ENCODE measurements around the gene VARS1. TPM values are rescaled to one million over a fixed set of nuclear protein-coding genes. Genes with fewer than 3 reads are reported as not detected.

Gene VARS1
- total and polyA plus RNA-seq, 2 experiments from 2014 or later: 71.2 to 137 TPM

DNA sequence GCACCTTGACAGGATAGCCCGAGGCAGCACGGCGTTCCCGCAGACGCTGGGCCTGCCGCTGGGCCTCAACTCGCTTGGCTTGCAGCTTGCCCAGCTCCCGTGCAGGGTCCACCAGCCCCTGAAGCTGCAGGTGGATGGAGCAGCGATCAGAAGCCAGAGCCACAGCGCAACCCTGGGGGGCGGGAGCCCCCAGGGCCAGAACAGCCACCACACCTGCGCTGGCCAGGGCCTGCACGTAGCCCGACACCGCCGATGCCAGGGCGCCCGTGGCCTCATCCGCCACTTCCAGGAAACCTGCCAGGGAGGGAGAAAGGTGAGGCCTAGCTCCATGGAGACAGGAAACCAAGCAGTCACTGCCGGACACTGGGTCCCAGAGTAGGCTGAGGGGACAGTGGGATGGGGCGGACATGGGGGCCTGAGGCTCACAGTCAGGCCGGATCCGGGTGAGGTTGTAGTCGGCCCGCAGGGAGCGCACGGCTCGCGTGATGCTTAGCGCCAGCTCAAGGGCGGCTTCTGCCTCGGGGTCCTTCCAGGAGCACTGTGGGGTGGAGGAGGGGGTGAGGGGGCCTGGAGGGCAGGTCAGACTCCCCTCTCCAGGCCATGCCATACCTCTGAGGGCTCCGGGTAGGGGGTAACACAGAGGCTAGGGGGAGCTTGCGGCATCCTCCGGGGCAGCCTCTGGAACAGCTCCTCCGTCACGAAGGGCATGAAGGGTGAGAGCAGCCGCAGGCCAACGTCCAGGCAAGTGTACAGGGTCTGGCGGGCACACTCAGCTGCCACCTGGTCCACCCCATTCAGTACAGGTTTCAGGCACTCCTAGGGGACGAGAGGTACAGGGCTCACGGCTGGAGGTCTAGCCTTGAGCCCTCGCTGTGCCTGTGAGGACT, 16.3 kb downstream of the VARS1 start:
- ATAC-seq (no peak), DNase-seq (ENCODE audit: low spot score) (no peak)
- no peak overlapping the region for H3K4me3 ChIP-seq
- H3K27ac ChIP-seq (ENCODE audit: low read depth): no peak overlapping the region
- no peak overlapping the region for H3K27ac Mint-ChIP-seq
- H3K4me3 Mint-ChIP-seq: no peak overlapping the region
- H3K36me3 Mint-ChIP-seq (ENCODE audit: low read depth): peaks cover 37% of the 10 kb centered on the region
- no peaks in the 10 kb centered on the region for H3K9me2 ChIP-seq (ENCODE audit: insufficient read depth)
- H4K20me1 ChIP-seq (replicated peaks; ENCODE audit: insufficient read depth): no peaks in the 10 kb centered on the region; the same call in 1 of the 2 replicates
- H3K4me1 Mint-ChIP-seq: no peaks in the 10 kb centered on the region
- TF ChIP-seq POLR2AphosphoS5 (IDR thresholded peaks at IDR 0.05; ENCODE audit: low read depth) (no peak), ZNF331 (CRISPR knock-in tag; IDR thresholded peaks at IDR 0.05; ENCODE audit: low read depth) (no peak), EZH2 (IDR thresholded peaks at IDR 0.05; ENCODE audit: low read depth, unreplicated experiment) (no peak), ZNF114 (CRISPR knock-in tag; IDR thresholded peaks at IDR 0.05) (no peak), NANOG (IDR thresholded peaks at IDR 0.05; ENCODE audit: borderline replicate concordance) (no peak), JUNB (IDR thresholded peaks at IDR 0.05; ENCODE audit: unreplicated experiment) (no peak), EZH2phosphoT487 (IDR thresholded peaks at IDR 0.05; ENCODE audit: unreplicated experiment) (no peak), STAT1 (IDR thresholded peaks at IDR 0.05; ENCODE audit: unreplicated experiment) (no peak)
- TF ChIP-seq, protein P1, sequence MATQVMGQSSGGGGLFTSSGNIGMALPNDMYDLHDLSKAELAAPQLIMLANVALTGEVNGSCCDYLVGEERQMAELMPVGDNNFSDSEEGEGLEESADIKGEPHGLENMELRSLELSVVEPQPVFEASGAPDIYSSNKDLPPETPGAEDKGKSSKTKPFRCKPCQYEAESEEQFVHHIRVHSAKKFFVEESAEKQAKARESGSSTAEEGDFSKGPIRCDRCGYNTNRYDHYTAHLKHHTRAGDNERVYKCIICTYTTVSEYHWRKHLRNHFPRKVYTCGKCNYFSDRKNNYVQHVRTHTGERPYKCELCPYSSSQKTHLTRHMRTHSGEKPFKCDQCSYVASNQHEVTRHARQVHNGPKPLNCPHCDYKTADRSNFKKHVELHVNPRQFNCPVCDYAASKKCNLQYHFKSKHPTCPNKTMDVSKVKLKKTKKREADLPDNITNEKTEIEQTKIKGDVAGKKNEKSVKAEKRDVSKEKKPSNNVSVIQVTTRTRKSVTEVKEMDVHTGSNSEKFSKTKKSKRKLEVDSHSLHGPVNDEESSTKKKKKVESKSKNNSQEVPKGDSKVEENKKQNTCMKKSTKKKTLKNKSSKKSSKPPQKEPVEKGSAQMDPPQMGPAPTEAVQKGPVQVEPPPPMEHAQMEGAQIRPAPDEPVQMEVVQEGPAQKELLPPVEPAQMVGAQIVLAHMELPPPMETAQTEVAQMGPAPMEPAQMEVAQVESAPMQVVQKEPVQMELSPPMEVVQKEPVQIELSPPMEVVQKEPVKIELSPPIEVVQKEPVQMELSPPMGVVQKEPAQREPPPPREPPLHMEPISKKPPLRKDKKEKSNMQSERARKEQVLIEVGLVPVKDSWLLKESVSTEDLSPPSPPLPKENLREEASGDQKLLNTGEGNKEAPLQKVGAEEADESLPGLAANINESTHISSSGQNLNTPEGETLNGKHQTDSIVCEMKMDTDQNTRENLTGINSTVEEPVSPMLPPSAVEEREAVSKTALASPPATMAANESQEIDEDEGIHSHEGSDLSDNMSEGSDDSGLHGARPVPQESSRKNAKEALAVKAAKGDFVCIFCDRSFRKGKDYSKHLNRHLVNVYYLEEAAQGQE (IDR thresholded peaks at IDR 0.05; ENCODE audit: unreplicated experiment): no peak
- peaks cover 4% of the 10 kb centered on the region; the same call in 1 of the 2 replicates for H3F3A ChIP-seq (replicated peaks; ENCODE audit: low read depth)
- H3K4me1 ChIP-seq (ENCODE audit: insufficient read depth): no peaks in the 10 kb centered on the region
- H3K27me3 Mint-ChIP-seq (ENCODE audit: insufficient read depth, low read depth, poor library complexity): peaks cover 21% of the 10 kb centered on the region
- no peak overlapping the region for H2AFZ ChIP-seq
- H3K27me3 ChIP-seq (ENCODE audit: insufficient read depth): no peaks in the 10 kb centered on the region
- H3K9me3 Mint-ChIP-seq: no peaks in the 10 kb centered on the region
- H3K4me2 ChIP-seq: no peak overlapping the region
- H3K36me3 ChIP-seq (ENCODE audit: insufficient read depth): no peaks in the 10 kb centered on the region; the same call in 1 of the 2 replicates
- H3K79me2 ChIP-seq (replicated peaks; ENCODE audit: insufficient read depth): no peaks in the 10 kb centered on the region

DNA sequence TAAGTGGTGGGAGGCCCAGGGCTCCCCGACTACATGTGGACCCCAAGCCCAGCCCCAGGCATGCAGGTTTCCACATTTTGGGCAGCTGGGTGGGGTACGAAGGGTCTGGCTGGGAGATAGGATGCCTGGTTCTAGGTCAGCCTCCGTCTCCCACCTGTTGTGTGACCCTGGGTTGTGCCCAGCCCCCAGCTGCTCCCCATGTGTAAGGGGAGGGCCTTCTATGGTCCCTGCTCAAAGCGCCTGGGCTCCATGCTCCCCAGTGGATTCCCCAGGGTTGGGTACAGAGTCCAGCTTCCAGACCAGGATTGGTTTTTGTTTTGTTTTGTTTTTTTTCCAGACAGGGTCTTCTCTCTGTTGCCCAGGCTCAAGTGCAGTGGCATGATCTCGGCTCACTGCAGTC, 17.4 kb downstream of the VARS1 start:
- Mint-ChIP-seq H3K36me3 (ENCODE audit: low read depth) (peaks cover 32% of the 10 kb centered on the region), H3K4me3 (no peak overlapping the region), H3K4me1 (no peaks in the 10 kb centered on the region), H3K9me3 (no peaks in the 10 kb centered on the region), H3K27ac (no peak overlapping the region), H3K27me3 (ENCODE audit: insufficient read depth, low read depth, poor library complexity) (peaks cover 23% of the 10 kb centered on the region)
- Histone ChIP-seq H3K4me2 (no peak overlapping the region), H3K4me1 (ENCODE audit: insufficient read depth) (no peaks in the 10 kb centered on the region), H4K20me1 (replicated peaks; ENCODE audit: insufficient read depth) (no peaks in the 10 kb centered on the region; the same call in 1 of the 2 replicates), H2AFZ (no peak overlapping the region), H3F3A (replicated peaks; ENCODE audit: low read depth) (peaks cover 4% of the 10 kb centered on the region; the same call in 1 of the 2 replicates), H3K27ac (ENCODE audit: low read depth) (no peak overlapping the region), H3K79me2 (replicated peaks; ENCODE audit: insufficient read depth) (no peaks in the 10 kb centered on the region), H3K36me3 (ENCODE audit: insufficient read depth) (no peaks in the 10 kb centered on the region), H3K27me3 (ENCODE audit: insufficient read depth) (no peaks in the 10 kb centered on the region), H3K9me2 (ENCODE audit: insufficient read depth) (no peaks in the 10 kb centered on the region), H3K4me3 (no peak overlapping the region)
- DNase-seq (ENCODE audit: low spot score): no peak
- ATAC-seq: no peak
- TF ChIP-seq, protein P2, sequence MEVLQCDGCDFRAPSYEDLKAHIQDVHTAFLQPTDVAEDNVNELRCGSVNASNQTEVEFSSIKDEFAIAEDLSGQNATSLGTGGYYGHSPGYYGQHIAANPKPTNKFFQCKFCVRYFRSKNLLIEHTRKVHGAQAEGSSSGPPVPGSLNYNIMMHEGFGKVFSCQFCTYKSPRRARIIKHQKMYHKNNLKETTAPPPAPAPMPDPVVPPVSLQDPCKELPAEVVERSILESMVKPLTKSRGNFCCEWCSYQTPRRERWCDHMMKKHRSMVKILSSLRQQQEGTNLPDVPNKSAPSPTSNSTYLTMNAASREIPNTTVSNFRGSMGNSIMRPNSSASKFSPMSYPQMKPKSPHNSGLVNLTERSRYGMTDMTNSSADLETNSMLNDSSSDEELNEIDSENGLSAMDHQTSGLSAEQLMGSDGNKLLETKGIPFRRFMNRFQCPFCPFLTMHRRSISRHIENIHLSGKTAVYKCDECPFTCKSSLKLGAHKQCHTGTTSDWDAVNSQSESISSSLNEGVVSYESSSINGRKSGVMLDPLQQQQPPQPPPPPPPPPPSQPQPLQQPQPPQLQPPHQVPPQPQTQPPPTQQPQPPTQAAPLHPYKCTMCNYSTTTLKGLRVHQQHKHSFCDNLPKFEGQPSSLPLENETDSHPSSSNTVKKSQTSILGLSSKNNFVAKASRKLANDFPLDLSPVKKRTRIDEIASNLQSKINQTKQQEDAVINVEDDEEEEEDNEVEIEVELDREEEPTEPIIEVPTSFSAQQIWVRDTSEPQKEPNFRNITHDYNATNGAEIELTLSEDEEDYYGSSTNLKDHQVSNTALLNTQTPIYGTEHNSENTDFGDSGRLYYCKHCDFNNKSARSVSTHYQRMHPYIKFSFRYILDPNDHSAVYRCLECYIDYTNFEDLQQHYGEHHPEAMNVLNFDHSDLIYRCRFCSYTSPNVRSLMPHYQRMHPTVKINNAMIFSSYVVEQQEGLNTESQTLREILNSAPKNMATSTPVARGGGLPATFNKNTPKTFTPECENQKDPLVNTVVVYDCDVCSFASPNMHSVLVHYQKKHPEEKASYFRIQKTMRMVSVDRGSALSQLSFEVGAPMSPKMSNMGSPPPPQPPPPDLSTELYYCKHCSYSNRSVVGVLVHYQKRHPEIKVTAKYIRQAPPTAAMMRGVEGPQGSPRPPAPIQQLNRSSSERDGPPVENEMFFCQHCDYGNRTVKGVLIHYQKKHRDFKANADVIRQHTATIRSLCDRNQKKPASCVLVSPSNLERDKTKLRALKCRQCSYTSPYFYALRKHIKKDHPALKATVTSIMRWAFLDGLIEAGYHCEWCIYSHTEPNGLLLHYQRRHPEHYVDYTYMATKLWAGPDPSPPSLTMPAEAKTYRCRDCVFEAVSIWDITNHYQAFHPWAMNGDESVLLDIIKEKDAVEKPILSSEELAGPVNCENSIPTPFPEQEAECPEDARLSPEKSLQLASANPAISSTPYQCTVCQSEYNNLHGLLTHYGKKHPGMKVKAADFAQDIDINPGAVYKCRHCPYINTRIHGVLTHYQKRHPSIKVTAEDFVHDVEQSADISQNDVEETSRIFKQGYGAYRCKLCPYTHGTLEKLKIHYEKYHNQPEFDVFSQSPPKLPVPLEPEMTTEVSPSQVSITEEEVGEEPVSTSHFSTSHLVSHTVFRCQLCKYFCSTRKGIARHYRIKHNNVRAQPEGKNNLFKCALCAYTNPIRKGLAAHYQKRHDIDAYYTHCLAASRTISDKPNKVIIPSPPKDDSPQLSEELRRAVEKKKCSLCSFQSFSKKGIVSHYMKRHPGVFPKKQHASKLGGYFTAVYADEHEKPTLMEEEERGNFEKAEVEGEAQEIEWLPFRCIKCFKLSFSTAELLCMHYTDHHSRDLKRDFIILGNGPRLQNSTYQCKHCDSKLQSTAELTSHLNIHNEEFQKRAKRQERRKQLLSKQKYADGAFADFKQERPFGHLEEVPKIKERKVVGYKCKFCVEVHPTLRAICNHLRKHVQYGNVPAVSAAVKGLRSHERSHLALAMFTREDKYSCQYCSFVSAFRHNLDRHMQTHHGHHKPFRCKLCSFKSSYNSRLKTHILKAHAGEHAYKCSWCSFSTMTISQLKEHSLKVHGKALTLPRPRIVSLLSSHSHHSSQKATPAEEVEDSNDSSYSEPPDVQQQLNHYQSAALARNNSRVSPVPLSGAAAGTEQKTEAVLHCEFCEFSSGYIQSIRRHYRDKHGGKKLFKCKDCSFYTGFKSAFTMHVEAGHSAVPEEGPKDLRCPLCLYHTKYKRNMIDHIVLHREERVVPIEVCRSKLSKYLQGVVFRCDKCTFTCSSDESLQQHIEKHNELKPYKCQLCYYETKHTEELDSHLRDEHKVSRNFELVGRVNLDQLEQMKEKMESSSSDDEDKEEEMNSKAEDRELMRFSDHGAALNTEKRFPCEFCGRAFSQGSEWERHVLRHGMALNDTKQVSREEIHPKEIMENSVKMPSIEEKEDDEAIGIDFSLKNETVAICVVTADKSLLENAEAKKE (CRISPR knock-in tag; IDR thresholded peaks at IDR 0.05): no peak

All from GM23338 (cell line).